OCI-LY3 (cell line): ENCODE measurements around the gene RIN1.

ENCODE experiments used
- H2AFZ ChIP-seq: fragments of 200-600, 300-600 bp; shearing (Covaris generic); 2 replicates; pipeline ENCODE4 v1.6.0; 2014; ENCODE audit warnings: antibody characterized with exemption, low read depth, low read length
- H3K27ac ChIP-seq: fragments of 200-600, 300-600 bp; sonication (generic); 2 replicates; pipeline ENCODE4 v1.5.1; 2014; ENCODE audit warnings: mild to moderate bottlenecking, low read length, moderate library complexity, mixed read lengths
- H3K27me3 ChIP-seq: fragments of 200-600, 300-600 bp; sonication (generic); 2 replicates; pipeline ENCODE4 v1.6.1; 2014; ENCODE audit warnings: low read depth, low read length, mixed read lengths
- H3K36me3 ChIP-seq: fragments of 200-600, 300-600 bp; sonication (generic); replicated peaks from 2 replicates; pipeline ENCODE3; 2014; ENCODE audit warnings: low read depth, low read length, mixed read lengths
- H3K4me1 ChIP-seq: fragments of 300-600, 200-600 bp; sonication (generic); 2 replicates; pipeline ENCODE4 v1.6.1; 2014; ENCODE audit warnings: low read length, mixed read lengths
- H3K4me2 ChIP-seq: fragments of 200-600, 300-600 bp; sonication (generic); 2 replicates; pipeline ENCODE4 v1.6.1; 2014; ENCODE audit warnings: low read length, mixed read lengths
- H3K4me3 ChIP-seq: fragments of 300-600, 200-600 bp; sonication (generic); 2 replicates; pipeline ENCODE4 v1.5.1; 2014; ENCODE audit warnings: antibody characterized with exemption, mild to moderate bottlenecking, low read length, moderate library complexity
- H3K79me2 ChIP-seq: fragments of 300-600, 200-600 bp; shearing (Covaris generic); 2 replicates; pipeline ENCODE4 v1.6.1; 2014; ENCODE audit warnings: mild to moderate bottlenecking, low read length, mixed read lengths
- H3K9ac ChIP-seq: fragments of 300-600, 200-600 bp; shearing (Covaris generic); 2 replicates; pipeline ENCODE4 v1.6.0; 2014; ENCODE audit warnings: mild to moderate bottlenecking, low read length, moderate library complexity
- H3K9me3 ChIP-seq: fragments of 200-600, 300-600 bp; shearing (Covaris generic); 2 replicates; pipeline ENCODE4 v1.6.1; 2014; ENCODE audit warnings: low read length, mixed read lengths; ENCODE audit not compliant: insufficient read depth
- H4K20me1 ChIP-seq: fragments of 200-600, 300-600 bp; sonication (generic); 2 replicates; pipeline ENCODE4 v1.6.1; 2016; ENCODE audit warnings: low read length, mixed read lengths; ENCODE audit not compliant: insufficient read depth
- EZH2phosphoT487 ChIP-seq: fragments of 200-600 bp; shearing (Covaris generic); IDR thresholded peaks from 2 replicates; pipeline ENCODE4 v1.6.1; 2018; ENCODE audit warnings: antibody characterized with exemption, mixed run types, low read depth
- TF ChIP-seq, protein P1 (sequence below): fragments of 200-600, 300-600 bp; sonication (generic); IDR thresholded peaks from 2 replicates; pipeline ENCODE4 v1.5.1; 2014; ENCODE audit warnings: antibody characterized with exemption, low read length, low read depth

RIN1 gene

GRCh38 chr11:66297610-66298009 is 38.6 kb downstream of the RIN1 start:
- no peaks in the 10 kb centered on the region for H3K79me2 ChIP-seq
- H3K27me3 ChIP-seq, result no peaks in the 10 kb centered on the region
- H3K9me3 ChIP-seq, result no peaks in the 10 kb centered on the region
- H3K4me2 ChIP-seq, result no peak overlapping the region
- no peak overlapping the region for H3K4me3 ChIP-seq
- H3K4me1 ChIP-seq, result peaks cover 5% of the 10 kb centered on the region
- H3K9ac ChIP-seq, result no peak overlapping the region
- H4K20me1 ChIP-seq, result no peaks in the 10 kb centered on the region
- no peak overlapping the region for H3K27ac ChIP-seq
- no peak for TF ChIP-seq EZH2phosphoT487
- TF ChIP-seq, protein P1, sequence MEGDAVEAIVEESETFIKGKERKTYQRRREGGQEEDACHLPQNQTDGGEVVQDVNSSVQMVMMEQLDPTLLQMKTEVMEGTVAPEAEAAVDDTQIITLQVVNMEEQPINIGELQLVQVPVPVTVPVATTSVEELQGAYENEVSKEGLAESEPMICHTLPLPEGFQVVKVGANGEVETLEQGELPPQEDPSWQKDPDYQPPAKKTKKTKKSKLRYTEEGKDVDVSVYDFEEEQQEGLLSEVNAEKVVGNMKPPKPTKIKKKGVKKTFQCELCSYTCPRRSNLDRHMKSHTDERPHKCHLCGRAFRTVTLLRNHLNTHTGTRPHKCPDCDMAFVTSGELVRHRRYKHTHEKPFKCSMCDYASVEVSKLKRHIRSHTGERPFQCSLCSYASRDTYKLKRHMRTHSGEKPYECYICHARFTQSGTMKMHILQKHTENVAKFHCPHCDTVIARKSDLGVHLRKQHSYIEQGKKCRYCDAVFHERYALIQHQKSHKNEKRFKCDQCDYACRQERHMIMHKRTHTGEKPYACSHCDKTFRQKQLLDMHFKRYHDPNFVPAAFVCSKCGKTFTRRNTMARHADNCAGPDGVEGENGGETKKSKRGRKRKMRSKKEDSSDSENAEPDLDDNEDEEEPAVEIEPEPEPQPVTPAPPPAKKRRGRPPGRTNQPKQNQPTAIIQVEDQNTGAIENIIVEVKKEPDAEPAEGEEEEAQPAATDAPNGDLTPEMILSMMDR, result no peak
- H3K36me3 ChIP-seq, result no peaks in the 10 kb centered on the region
- no peak overlapping the region for H2AFZ ChIP-seq

DNA sequence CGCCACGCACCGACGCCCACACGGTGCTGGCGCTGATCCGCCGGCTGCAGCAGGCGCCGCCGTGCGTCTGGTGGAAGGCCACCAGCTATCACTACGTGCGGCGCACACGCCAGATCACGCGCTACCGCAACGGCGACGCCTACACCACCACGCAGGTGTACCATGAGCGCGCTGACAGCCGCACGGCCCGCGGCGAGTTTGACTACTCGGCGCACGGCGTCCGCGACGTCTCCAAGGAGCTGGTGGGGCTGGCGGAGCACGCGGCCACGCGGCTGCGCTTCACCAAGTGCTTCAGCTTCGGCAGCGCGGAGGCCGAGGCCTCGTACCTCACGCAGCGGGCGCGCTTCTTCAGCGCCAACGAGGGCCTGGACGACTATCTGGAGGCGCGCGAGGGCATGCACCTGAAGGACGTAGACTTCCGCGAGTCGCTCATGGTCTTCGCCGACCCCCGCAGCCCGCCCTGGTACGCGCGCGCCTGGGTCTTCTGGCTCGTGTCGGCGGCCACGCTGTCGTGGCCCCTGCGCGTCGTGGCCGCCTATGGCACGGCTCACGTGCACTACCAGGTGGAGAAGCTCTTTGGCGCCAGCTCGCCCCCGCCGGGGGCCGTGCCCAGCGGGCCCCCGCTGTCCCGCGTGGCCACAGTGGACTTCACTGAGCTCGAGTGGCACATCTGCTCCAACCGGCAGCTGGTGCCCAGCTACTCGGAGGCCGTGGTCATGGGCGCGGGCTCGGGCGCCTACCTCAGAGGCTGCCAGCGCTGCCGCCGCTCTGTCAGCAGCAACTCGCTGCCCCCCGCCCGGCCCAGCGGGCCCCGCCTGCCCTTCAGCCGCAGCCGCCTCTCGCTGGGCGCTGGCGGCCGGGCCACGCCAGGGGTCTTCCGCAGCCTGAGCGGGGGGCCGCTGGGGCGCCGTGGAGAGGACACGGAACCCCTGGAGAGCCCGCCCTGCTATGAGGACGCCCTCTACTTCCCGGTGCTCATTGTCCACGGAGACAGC is 41.3 kb downstream of the RIN1 start:
- no peaks in the 10 kb centered on the region for H3K27me3 ChIP-seq
- no peak overlapping the region for H3K4me2 ChIP-seq
- no peak overlapping the region for H3K9ac ChIP-seq

GRCh38 chr11:66293777-66294625 is 42.2 kb downstream of the RIN1 start:
- H4K20me1 ChIP-seq, result no peaks in the 10 kb centered on the region
- H2AFZ ChIP-seq, result no peak overlapping the region
- no peak overlapping the region for H3K9ac ChIP-seq
- no peak overlapping the region for H3K4me3 ChIP-seq
- peaks cover 12% of the 10 kb centered on the region for H3K4me1 ChIP-seq
- no peaks in the 10 kb centered on the region for H3K9me3 ChIP-seq
- H3K36me3 ChIP-seq, result no peaks in the 10 kb centered on the region
- H3K27me3 ChIP-seq, result no peaks in the 10 kb centered on the region
- no peak overlapping the region for H3K4me2 ChIP-seq
- TF ChIP-seq, protein P1, result no peak
- TF ChIP-seq EZH2phosphoT487, result no peak
- no peak overlapping the region for H3K27ac ChIP-seq
- H3K79me2 ChIP-seq, result peaks cover 8% of the 10 kb centered on the region

More for the DNA sequence above, 41.3 kb downstream of the RIN1 start:
- TF ChIP-seq, protein P1, result no peak
- no peak for TF ChIP-seq EZH2phosphoT487
- Histone ChIP-seq H3K4me1 (peaks cover 10% of the 10 kb centered on the region), H3K4me3 (no peak overlapping the region), H3K36me3 (no peaks in the 10 kb centered on the region), H3K27ac (no peak overlapping the region), H4K20me1 (no peaks in the 10 kb centered on the region), H3K9me3 (no peaks in the 10 kb centered on the region), H3K79me2 (peaks cover 3% of the 10 kb centered on the region), H2AFZ (no peak overlapping the region)

GRCh38 chr11:66293352-66293751 is 42.9 kb downstream of the RIN1 start:
- Histone ChIP-seq H3K9me3 (no peaks in the 10 kb centered on the region), H3K79me2 (peaks cover 12% of the 10 kb centered on the region), H3K4me1 (peaks cover 12% of the 10 kb centered on the region), H3K27me3 (no peaks in the 10 kb centered on the region), H3K9ac (no peak overlapping the region), H3K36me3 (no peaks in the 10 kb centered on the region), H3K27ac (no peak overlapping the region), H4K20me1 (no peaks in the 10 kb centered on the region), H3K4me2 (no peak overlapping the region), H3K4me3 (no peak overlapping the region), H2AFZ (no peak overlapping the region)
- TF ChIP-seq, protein P1, result no peak
- TF ChIP-seq EZH2phosphoT487, result no peak
